Neuronal stem cell (in vitro differentiated cells): ENCODE results near the gene PRICKLE3.

Experiments
- DNase-seq: peaks from one replicate; pipeline ENCODE4 v3.0.0-alpha.2; 2013; ENCODE audit warnings: low spot score
- H2AFZ ChIP-seq: one replicate; pipeline ENCODE4 v1.6.1; 2013; ENCODE audit warnings: mild to moderate bottlenecking, low read length, inconsistent platforms
- H2AK5ac ChIP-seq: 2 replicates; pipeline ENCODE4 v1.6.1; 2013; ENCODE audit warnings: low read depth, mild to moderate bottlenecking, inconsistent platforms, low read length, moderate library complexity, mixed read lengths
- H2BK120ac ChIP-seq: 2 replicates; pipeline ENCODE4 v1.6.1; 2013; ENCODE audit warnings: low read depth, mild to moderate bottlenecking, inconsistent platforms, low read length, moderate library complexity, mixed read lengths
- H2BK12ac ChIP-seq: one replicate; pipeline ENCODE4 v1.6.1; 2013; ENCODE audit warnings: low read length, inconsistent platforms
- H2BK15ac ChIP-seq: 2 replicates; pipeline ENCODE4 v1.6.1; 2013; ENCODE audit warnings: mild to moderate bottlenecking, low read length, inconsistent platforms, mixed read lengths
- H2BK5ac ChIP-seq: one replicate; pipeline ENCODE4 v1.6.1; 2013; ENCODE audit warnings: inconsistent platforms, mild to moderate bottlenecking, low read length, moderate library complexity
- H3K14ac ChIP-seq: one replicate; pipeline ENCODE4 v1.6.1; 2013; ENCODE audit warnings: low read length, inconsistent platforms
- H3K18ac ChIP-seq: 2 replicates; pipeline ENCODE4 v1.6.1; 2013; ENCODE audit warnings: low read length, inconsistent platforms
- H3K23ac ChIP-seq: 2 replicates; pipeline ENCODE4 v1.6.1; 2013; ENCODE audit warnings: low read depth, mild to moderate bottlenecking, mixed read lengths, low read length, inconsistent platforms; ENCODE audit not compliant: poor library complexity
- H3K27ac ChIP-seq: replicated peaks from 3 replicates; pipeline ENCODE4 v1.5.1; 2013; ENCODE audit warnings: low read length, inconsistent platforms
- H3K27me3 ChIP-seq, 3 experiments: 2 replicates each; pipeline ENCODE4 v1.6.1; 2013; ENCODE audit warnings: low read length in 3 of 3, mild to moderate bottlenecking in 2 of 3, inconsistent platforms in 1 of 3, low read depth in 1 of 3, mixed read lengths in 1 of 3, moderate library complexity in 1 of 3; ENCODE audit not compliant: control insufficient read depth in 3 of 3, insufficient read depth in 3 of 3
- H3K36me3 ChIP-seq, 2 donors: replicated peaks in 1 of 2; 2 replicates each; pipeline ENCODE4 v1.6.1; 2013; ENCODE audit warnings: low read length in 2 of 2; ENCODE audit not compliant: control insufficient read depth in 2 of 2, insufficient read depth in 2 of 2
- H3K4ac ChIP-seq: 2 replicates; pipeline ENCODE4 v1.6.1; 2013; ENCODE audit warnings: inconsistent platforms, mild to moderate bottlenecking, low read length, moderate library complexity
- H3K4me1 ChIP-seq, 2 donors: 1 replicate in 1 of 2; 2 replicates in 1 of 2; pipeline ENCODE4 v1.6.1; 2013; ENCODE audit warnings: low read length in 2 of 2, low read depth in 1 of 2; ENCODE audit not compliant: control insufficient read depth in 2 of 2, insufficient read depth in 1 of 2
- H3K4me2 ChIP-seq: one replicate; pipeline ENCODE4 v1.6.1; 2013; ENCODE audit warnings: mild to moderate bottlenecking, low read length, inconsistent platforms; ENCODE audit not compliant: insufficient read depth, poor library complexity, severe bottlenecking
- H3K4me3 ChIP-seq, 2 donors: 2 replicates each; pipeline ENCODE4 v1.5.1; 2013; ENCODE audit warnings: low read length in 2 of 2, mild to moderate bottlenecking in 2 of 2, inconsistent platforms in 1 of 2, moderate library complexity in 1 of 2
- H3K79me1 ChIP-seq: one replicate; pipeline ENCODE4 v1.6.1; 2013; ENCODE audit warnings: low read depth, mild to moderate bottlenecking, inconsistent platforms, low read length, moderate library complexity
- H3K9ac ChIP-seq: one replicate; pipeline ENCODE4 v1.6.1; 2013; ENCODE audit warnings: mild to moderate bottlenecking, low read depth, low read length, inconsistent platforms; ENCODE audit not compliant: poor library complexity
- H3K9me3 ChIP-seq, 2 donors: replicated peaks in 1 of 2; 2 replicates each; pipeline versions ENCODE3 to v1.6.1; 2013; ENCODE audit warnings: low read length in 2 of 2, mild to moderate bottlenecking in 2 of 2, inconsistent platforms in 1 of 2, low read depth in 1 of 2, mixed read lengths in 1 of 2, moderate library complexity in 1 of 2; ENCODE audit not compliant: control insufficient read depth in 2 of 2, insufficient read depth in 1 of 2
- H4K8ac ChIP-seq: one replicate; pipeline ENCODE4 v1.6.1; 2013; ENCODE audit warnings: low read depth, mild to moderate bottlenecking, inconsistent platforms, low read length, moderate library complexity
- H4K91ac ChIP-seq: one replicate; pipeline ENCODE4 v1.6.1; 2013; ENCODE audit warnings: low read length, low read depth, mild to moderate bottlenecking, inconsistent platforms; ENCODE audit not compliant: poor library complexity
- whole genome bisulfite sequencing, 2 donors: extraction: QIAGEN DNeasy Blood & Tissue Kit; methylation state at CpG; one replicate each; pipeline ENCODE4 v1.1.7; 2013; ENCODE audit warnings: missing lambda C conversion rate in 2 of 2, mixed read lengths in 1 of 2; ENCODE audit not compliant: insufficient read length in 2 of 2, insufficient replicate concordance in 1 of 2; ENCODE audit errors: extremely low coverage in 2 of 2; 5-methylcytosine and 5-hydroxymethylcytosine counted together

Gene PRICKLE3

DNA sequence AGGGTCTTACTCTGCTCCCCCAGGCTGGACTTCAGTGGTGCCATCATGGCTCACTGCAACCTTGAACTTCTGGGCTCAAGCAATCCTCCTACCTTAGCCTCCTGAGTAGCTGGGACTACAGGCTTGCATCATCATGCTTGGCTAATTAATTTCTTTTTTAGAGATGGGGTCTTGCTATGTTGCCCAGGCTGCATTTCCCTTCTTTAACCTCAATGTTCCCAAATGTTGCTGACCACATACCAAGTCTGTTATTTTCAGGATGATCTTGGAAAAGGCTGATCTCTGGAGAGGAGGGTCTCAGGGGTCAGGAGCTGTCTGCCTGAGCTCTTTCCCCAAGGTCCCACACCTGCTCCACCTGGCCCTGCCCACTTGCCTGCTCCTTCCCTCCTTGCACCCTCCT lies 33.9 kb upstream of the PRICKLE3 start:
- no peaks in the 10 kb centered on the region for H3K36me3 ChIP-seq
- no peaks in the 10 kb centered on the region for H3K9me3 ChIP-seq
- no peak overlapping the region for H2BK15ac ChIP-seq
- no peaks in the 10 kb centered on the region for H3K79me1 ChIP-seq
- no peak overlapping the region for H2BK12ac ChIP-seq
- no peak overlapping the region for H3K18ac ChIP-seq
- no peak overlapping the region for H2BK120ac ChIP-seq
- no peaks in the 10 kb centered on the region for H3K4me1 ChIP-seq
- H3K27ac ChIP-seq, result no peak overlapping the region
- H3K9ac ChIP-seq, result no peak overlapping the region
- no peak overlapping the region for H2BK5ac ChIP-seq
- H3K4ac ChIP-seq, result no peak overlapping the region
- no peak overlapping the region for H4K91ac ChIP-seq
- DNase-seq, result no peak
- no peak overlapping the region for H4K8ac ChIP-seq
- H3K23ac ChIP-seq, result no peak overlapping the region
- peaks cover 0 to 18% (median 0%) of the 10 kb centered on the region in 3 experiments for H3K27me3 ChIP-seq
- H3K4me2 ChIP-seq, result no peak overlapping the region
- H3K4me3 ChIP-seq, result no peak overlapping the region
- no peak overlapping the region for H2AFZ ChIP-seq
- no peak overlapping the region for H2AK5ac ChIP-seq
- no peak overlapping the region for H3K14ac ChIP-seq

DNA sequence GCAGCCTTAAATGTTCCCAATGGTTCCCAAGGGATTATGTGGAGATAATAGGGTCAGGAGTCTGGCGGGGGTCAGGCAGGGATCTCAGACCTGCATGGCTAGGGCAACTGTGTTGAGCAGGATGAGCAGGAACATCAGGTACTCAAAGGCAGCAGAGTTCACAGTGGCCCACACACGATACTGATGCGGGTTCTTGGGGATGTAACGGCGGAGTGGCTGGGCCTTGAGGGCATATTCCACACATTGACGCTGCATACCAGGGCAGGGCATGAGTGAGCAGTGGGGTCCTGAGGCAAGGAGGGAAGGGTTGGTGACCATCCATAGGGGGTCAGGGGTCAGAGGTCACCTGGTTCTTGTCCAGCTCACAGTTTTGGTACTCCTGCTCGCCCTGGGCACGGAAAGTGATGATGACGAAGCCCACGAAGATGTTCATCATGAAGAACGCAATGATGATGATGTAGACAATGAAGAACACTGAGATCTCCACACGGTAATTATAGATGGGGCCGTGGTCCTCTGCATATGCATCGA lies 28.9 kb upstream of the PRICKLE3 start:
- H2BK15ac ChIP-seq, result no peak overlapping the region
- H2BK5ac ChIP-seq, result peak overlapping the region; percentile 66
- no peak overlapping the region for H3K4me2 ChIP-seq
- no peak overlapping the region for H3K9ac ChIP-seq
- H4K91ac ChIP-seq, result no peak overlapping the region
- DNase-seq, result no peak
- no peak overlapping the region for H3K27ac ChIP-seq
- no peak overlapping the region for H2BK12ac ChIP-seq
- H3K4me3 ChIP-seq, result no peak overlapping the region
- H3K27me3 ChIP-seq, result peaks cover 0 to 22% (median 0%) of the 10 kb centered on the region in 3 experiments
- H3K18ac ChIP-seq, result no peak overlapping the region
- WGBS, 2 donors, result no CpG with 5 or more reads among the region's 14 CpGs
- no peaks in the 10 kb centered on the region for H3K79me1 ChIP-seq
- no peak overlapping the region for H2AFZ ChIP-seq
- H2BK120ac ChIP-seq, result no peak overlapping the region
- H4K8ac ChIP-seq, result no peak overlapping the region
- no peak overlapping the region for H2AK5ac ChIP-seq
- H3K14ac ChIP-seq, result no peak overlapping the region
- H3K9me3 ChIP-seq, result no peaks in the 10 kb centered on the region
- no peak overlapping the region for H3K23ac ChIP-seq
- H3K36me3 ChIP-seq, result no peaks in the 10 kb centered on the region
- no peaks in the 10 kb centered on the region for H3K4me1 ChIP-seq
- H3K4ac ChIP-seq, result no peak overlapping the region

DNA sequence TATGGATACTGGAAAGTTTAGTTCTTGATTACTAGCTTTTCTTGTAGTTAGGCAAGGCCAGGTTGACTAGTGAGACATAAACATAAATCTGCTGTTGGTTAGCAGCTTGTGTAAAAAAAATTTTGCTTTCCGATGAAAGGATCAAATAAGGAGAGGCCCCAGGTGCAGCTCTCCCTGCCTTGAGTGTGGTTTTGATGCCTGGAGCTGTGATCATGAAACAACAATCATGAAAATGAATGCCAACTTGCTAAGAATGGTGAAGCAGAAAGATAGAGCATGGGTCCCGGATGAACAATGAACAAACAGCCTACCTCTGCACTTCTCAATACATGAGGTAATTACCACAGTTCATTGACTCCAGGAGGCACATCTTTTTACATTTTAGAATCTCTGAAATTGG lies 28.2 kb upstream of the PRICKLE3 start:
- H2BK120ac ChIP-seq, result no peak overlapping the region
- H2BK12ac ChIP-seq, result no peak overlapping the region
- no peaks in the 10 kb centered on the region for H3K4me1 ChIP-seq
- no peak overlapping the region for H3K4me3 ChIP-seq
- H2AFZ ChIP-seq, result no peak overlapping the region
- no CpG with 5 or more reads among the region's 2 CpGs for WGBS, 2 donors
- no peaks in the 10 kb centered on the region for H3K36me3 ChIP-seq
- no peak overlapping the region for H2BK15ac ChIP-seq
- no peak overlapping the region for H3K23ac ChIP-seq
- no peak overlapping the region for H3K4ac ChIP-seq
- H3K79me1 ChIP-seq, result no peaks in the 10 kb centered on the region
- no peak overlapping the region for H3K27ac ChIP-seq
- H3K4me2 ChIP-seq, result no peak overlapping the region
- H3K18ac ChIP-seq, result no peak overlapping the region
- H2AK5ac ChIP-seq, result no peak overlapping the region
- no peak overlapping the region for H2BK5ac ChIP-seq
- no peaks in the 10 kb centered on the region for H3K9me3 ChIP-seq
- no peak overlapping the region for H3K9ac ChIP-seq
- no peak for DNase-seq
- peaks cover 0 to 21% (median 0%) of the 10 kb centered on the region in 3 experiments for H3K27me3 ChIP-seq
- no peak overlapping the region for H4K8ac ChIP-seq
- no peak overlapping the region for H4K91ac ChIP-seq
- no peak overlapping the region for H3K14ac ChIP-seq

DNA sequence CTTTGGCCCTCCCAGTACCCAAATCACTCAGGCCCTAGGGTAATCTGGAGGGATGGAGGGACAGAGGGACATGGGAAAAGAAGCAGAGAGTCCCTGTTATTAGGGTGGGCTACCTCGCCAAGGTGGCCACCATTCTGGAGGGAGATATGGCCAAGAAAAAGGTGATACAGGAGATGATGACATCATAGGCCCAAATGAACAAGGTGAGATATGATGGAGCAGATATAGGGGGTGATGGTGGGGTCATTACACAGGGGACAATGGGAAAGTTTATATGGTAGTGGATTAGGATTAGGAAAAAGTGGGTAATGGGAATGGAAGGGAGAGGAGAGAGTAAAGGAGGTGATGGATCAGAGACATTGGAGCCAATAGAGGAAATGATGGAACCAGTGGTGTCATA lies 26.7 kb upstream of the PRICKLE3 start:
- no peak overlapping the region for H2BK12ac ChIP-seq
- H4K8ac ChIP-seq, result no peak overlapping the region
- no peak overlapping the region for H2BK15ac ChIP-seq
- DNase-seq, result no peak
- H3K4me3 ChIP-seq, result no peak overlapping the region
- H3K4ac ChIP-seq, result no peak overlapping the region
- no peak overlapping the region for H4K91ac ChIP-seq
- H3K4me2 ChIP-seq, result no peak overlapping the region
- H3K18ac ChIP-seq, result no peak overlapping the region
- H3K14ac ChIP-seq, result no peak overlapping the region
- H3K27me3 ChIP-seq, result peaks cover 0 to 16% (median 0%) of the 10 kb centered on the region in 3 experiments
- no peak overlapping the region for H2BK120ac ChIP-seq
- no peak overlapping the region for H3K9ac ChIP-seq
- no peaks in the 10 kb centered on the region for H3K9me3 ChIP-seq
- H3K36me3 ChIP-seq, result no peaks in the 10 kb centered on the region
- H3K4me1 ChIP-seq, result no peaks in the 10 kb centered on the region
- no peaks in the 10 kb centered on the region for H3K79me1 ChIP-seq
- no peak overlapping the region for H2AK5ac ChIP-seq
- no peak overlapping the region for H3K27ac ChIP-seq
- H3K23ac ChIP-seq, result no peak overlapping the region
- no CpG with 5 or more reads among the region's 1 CpG for WGBS, 2 donors
- no peak overlapping the region for H2BK5ac ChIP-seq
- H2AFZ ChIP-seq, result no peak overlapping the region
